Measurements from ENCODE around the gene SLC7A6.

The SLC7A6 gene

DNA sequence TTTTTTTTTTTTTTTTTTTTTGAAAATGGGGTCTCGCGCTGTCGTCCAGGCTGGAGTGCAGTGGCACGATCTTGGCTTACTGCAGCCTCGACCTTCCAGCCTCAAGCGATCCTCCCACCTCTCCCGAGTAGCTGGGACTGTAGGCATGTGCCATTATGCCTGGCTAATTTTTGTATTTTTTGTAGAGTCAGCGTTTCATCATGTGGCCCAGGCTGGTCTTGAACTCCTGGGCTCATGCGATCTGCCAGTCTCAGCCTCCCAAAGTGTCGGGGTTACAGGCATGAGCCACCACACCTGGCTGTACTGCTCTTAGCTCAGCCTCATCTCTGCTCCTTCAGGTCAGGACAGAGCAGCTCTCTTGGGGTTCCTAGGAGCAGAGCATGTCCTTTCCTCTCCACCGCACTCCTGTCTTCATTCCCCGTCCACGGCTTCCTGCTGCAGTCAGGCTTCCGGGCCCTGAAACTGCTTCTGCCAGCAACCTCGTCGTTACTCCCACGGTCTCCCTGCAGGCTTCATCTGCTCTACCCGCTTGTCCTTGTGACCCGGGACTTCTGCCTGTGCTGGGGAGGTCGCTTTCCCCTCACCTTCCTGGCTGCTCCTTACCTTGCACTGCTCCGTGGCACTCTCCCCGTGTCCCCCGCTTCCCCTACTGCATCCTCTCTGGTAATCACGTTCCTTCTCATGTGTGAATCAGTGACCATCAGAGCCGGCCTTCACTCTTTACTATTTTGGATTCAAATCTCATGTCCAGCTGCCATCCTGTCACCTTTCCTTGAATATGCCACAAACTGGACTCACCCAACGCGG lies 84.5 kb downstream of the SLC7A6 start:
- no peak for DNase-seq

GRCh38 chr16:68349838-68350410 lies 85.6 kb downstream of the SLC7A6 start:
- DNase-seq = no peak

GRCh38 chr16:68350813-68351350 lies 86.6 kb downstream of the SLC7A6 start:
- DNase-seq = no peak
